IPS-20b (cell line): ENCODE results near the gene KLHL13.

Experiments
- H3K27ac ChIP-seq: one replicate; pipeline ENCODE4 v1.5.1; 2013; ENCODE audit warnings: low read length
- H3K27me3 ChIP-seq: 2 replicates; pipeline ENCODE4 v1.6.1; 2013; ENCODE audit warnings: mild to moderate bottlenecking, low read length, inconsistent platforms; ENCODE audit not compliant: insufficient read depth
- H3K36me3 ChIP-seq: 2 replicates; pipeline ENCODE4 v1.6.1; 2013; ENCODE audit warnings: low read depth, mild to moderate bottlenecking, inconsistent platforms, low read length, moderate library complexity; ENCODE audit not compliant: insufficient read depth
- H3K4me1 ChIP-seq: 2 replicates; pipeline ENCODE4 v1.6.1; 2013; ENCODE audit warnings: mild to moderate bottlenecking, control low read depth, inconsistent platforms, low read length, moderate library complexity; ENCODE audit not compliant: insufficient read depth
- H3K4me3 ChIP-seq: 2 replicates; pipeline ENCODE4 v1.5.1; 2013; ENCODE audit warnings: mild to moderate bottlenecking, low read length, inconsistent platforms
- H3K9ac ChIP-seq: 2 replicates; pipeline ENCODE4 v1.6.1; 2013; ENCODE audit warnings: low read depth, mild to moderate bottlenecking, inconsistent platforms, low read length, moderate library complexity
- H3K9me3 ChIP-seq: 2 replicates; pipeline ENCODE4 v1.6.1; 2013; ENCODE audit warnings: mild to moderate bottlenecking, low read depth, low read length, inconsistent platforms; ENCODE audit not compliant: insufficient read depth

Gene KLHL13

DNA sequence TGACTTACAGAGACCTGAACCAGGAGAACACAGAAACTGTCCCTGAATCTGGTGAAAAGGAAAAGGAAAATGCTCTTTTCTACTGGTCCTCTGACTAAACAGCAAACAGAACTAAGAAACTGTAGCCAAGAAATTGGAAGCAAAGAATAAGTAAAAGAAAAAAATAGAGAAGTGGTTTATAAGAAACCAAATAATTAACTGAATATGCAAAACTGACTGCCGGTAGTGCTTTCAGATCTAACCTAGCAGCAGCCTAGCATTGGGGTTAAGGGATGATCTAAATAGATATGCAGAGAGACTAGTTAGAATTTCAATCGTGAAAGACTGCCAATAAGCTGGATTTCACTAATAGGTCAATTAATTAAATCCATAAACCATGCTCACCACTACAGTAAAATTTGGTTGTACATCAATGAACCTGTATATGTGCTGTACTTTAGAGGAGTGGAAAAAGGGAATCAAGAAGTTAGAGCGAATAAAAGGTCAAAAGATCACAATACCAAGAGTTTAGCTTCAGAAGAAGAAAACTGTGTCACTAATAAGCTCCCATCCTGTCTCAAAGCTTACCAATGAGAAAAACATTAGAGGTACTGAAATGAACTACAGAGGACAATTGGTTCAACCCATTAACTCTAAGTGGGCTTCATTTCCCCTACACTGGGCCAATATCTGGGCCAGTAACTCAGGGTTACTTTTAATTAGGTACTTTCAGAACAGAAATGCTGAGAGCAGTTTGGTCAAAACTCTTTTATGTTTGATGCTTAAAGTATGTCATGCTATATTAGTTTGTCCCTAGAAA lies 53.6 kb downstream of the KLHL13 start:
- Histone ChIP-seq H3K9ac (no peak overlapping the region), H3K4me1 (no peaks in the 10 kb centered on the region), H3K27ac (no peak overlapping the region), H3K9me3 (no peaks in the 10 kb centered on the region), H3K4me3 (no peak overlapping the region), H3K36me3 (no peaks in the 10 kb centered on the region), H3K27me3 (no peaks in the 10 kb centered on the region)

DNA sequence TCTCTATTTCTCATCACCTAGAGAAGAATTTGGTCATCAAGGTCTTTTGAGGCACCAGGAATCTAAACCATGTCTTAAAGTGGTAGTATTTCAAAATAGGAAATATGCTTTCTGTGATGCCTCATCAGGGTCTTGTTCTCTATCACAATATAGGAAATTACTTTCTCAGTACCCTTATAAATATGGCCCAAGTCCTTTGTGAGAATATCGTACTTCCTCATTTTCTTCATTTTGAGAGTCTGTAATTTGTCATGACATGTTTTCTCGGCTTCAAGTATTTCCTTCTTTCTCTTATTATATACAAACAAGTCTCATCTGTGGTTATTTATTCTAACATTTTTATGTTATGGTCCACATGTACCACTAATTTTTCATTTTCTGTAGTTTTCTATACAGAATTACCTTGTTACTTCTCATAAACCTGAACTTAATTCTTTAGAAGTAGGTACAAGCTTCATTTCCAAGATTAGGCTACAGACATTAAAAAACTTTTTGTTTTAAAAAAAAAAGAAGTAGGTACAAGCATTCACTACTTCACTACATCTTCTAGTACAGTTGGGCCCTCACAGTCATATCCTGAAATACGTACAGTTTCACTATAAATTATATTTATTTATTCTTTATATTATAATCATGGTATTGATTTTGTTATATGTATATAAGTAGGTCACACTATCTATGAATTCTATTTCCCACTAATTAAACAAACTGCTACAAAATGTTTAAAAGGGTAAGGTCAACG lies 54.4 kb downstream of the KLHL13 start:
- Histone ChIP-seq H3K36me3 (no peaks in the 10 kb centered on the region), H3K4me3 (no peak overlapping the region), H3K27ac (no peak overlapping the region), H3K4me1 (no peaks in the 10 kb centered on the region), H3K27me3 (no peaks in the 10 kb centered on the region), H3K9me3 (no peaks in the 10 kb centered on the region), H3K9ac (no peak overlapping the region)

- Histone ChIP-seq H3K9ac (no peak overlapping the region), H3K36me3 (no peaks in the 10 kb centered on the region), H3K27ac (no peak overlapping the region), H3K27me3 (no peaks in the 10 kb centered on the region), H3K9me3 (no peaks in the 10 kb centered on the region), H3K4me3 (no peak overlapping the region), H3K4me1 (no peaks in the 10 kb centered on the region)
Measured at GRCh38 chrX:118058924-118059323, 57.7 kb downstream of the KLHL13 start.

- no peak overlapping the region for H3K27ac ChIP-seq
- H3K9me3 ChIP-seq: no peaks in the 10 kb centered on the region
- H3K36me3 ChIP-seq: no peaks in the 10 kb centered on the region
- no peak overlapping the region for H3K9ac ChIP-seq
- no peak overlapping the region for H3K4me3 ChIP-seq
- no peaks in the 10 kb centered on the region for H3K4me1 ChIP-seq
- no peaks in the 10 kb centered on the region for H3K27me3 ChIP-seq
Measured at GRCh38 chrX:118056870-118057269, 59.7 kb downstream of the KLHL13 start.

DNA sequence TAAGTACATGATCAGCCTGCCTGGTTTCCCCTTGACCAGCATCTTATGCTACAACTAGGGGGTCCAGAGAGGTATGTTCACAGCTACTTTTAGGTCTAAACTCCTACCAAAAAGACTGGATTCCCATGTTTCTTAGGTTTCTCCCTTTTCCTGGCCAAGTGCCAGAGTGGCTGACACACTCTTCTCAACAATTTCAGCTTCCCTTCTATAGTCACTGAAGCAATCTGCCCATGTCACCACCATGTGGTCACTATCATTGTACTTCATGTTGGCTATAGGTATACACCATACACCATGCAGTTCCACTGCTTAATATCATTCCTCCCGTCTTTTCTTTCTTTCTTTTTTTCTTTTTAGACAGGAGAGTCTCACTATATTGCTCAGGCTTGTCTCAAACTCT lies 66.9 kb downstream of the KLHL13 start:
- no peak overlapping the region for H3K4me3 ChIP-seq

DNA sequence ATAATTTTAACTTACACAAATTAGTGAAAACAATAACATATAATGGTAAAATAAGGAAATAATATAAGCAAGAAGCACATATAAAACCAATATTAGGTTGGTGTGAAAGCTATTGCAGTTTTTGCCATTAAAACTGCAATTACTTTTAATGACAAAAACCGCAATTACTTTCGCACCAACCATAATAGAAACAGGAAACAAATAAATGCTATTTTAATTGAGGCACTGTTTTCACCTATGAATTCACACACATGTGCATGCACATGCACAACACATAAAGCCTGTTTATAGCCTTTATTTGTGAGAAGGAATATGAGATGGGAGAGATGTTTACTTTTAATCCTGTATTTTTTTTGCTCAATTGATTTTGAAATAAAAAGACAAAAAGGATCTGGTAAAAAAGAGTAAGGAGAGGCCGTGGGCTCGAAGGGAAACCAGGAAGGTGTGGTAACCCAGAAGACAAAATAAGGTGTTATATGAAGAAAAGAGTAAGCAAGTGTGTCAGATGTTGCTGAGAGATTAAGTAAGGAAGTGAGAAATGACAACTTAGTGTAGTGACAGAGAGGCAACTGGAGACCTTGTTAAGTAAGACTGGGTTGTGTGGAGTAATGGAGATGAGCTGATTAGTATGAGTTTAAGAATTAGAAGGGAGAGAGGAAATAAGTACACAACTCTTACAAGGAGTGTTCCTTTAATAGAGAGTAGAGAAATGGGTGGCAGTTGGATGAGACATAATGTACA lies 69.0 kb downstream of the KLHL13 start:
- no peak overlapping the region for H3K9ac ChIP-seq
- H3K4me1 ChIP-seq: no peaks in the 10 kb centered on the region
- no peaks in the 10 kb centered on the region for H3K9me3 ChIP-seq
- H3K4me3 ChIP-seq: no peak overlapping the region
- H3K36me3 ChIP-seq: no peaks in the 10 kb centered on the region
- H3K27me3 ChIP-seq: no peaks in the 10 kb centered on the region
- no peak overlapping the region for H3K27ac ChIP-seq

More for the DNA sequence above, 66.9 kb downstream of the KLHL13 start:
- no peaks in the 10 kb centered on the region for H3K27me3 ChIP-seq
- no peaks in the 10 kb centered on the region for H3K9me3 ChIP-seq
- H3K36me3 ChIP-seq: no peaks in the 10 kb centered on the region
- no peaks in the 10 kb centered on the region for H3K4me1 ChIP-seq
- no peak overlapping the region for H3K9ac ChIP-seq
- no peak overlapping the region for H3K27ac ChIP-seq

DNA sequence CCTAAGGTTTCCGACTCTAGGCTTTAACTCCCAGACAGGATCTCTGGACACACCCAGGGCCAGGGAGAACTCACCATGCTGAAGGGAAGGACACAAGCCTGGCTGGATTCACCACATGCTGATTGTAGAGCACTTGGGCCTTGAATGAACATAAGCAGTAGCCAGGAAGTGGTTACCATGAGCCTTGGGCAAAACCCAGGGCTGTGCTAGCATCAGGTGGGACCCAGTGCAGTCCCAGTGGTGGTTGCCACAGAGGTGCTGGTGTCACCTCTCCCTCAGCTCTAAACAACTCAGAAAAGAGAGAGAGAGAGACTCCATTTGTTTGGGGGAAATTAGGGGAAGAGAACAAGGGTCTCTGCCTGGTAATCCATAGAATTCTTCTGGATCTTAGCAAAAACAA lies 77.0 kb downstream of the KLHL13 start:
- H3K27me3 ChIP-seq: no peaks in the 10 kb centered on the region
- H3K4me1 ChIP-seq: no peaks in the 10 kb centered on the region
- no peak overlapping the region for H3K4me3 ChIP-seq
- H3K9me3 ChIP-seq: no peaks in the 10 kb centered on the region
- no peak overlapping the region for H3K27ac ChIP-seq
- H3K9ac ChIP-seq: no peak overlapping the region
- H3K36me3 ChIP-seq: no peaks in the 10 kb centered on the region

DNA sequence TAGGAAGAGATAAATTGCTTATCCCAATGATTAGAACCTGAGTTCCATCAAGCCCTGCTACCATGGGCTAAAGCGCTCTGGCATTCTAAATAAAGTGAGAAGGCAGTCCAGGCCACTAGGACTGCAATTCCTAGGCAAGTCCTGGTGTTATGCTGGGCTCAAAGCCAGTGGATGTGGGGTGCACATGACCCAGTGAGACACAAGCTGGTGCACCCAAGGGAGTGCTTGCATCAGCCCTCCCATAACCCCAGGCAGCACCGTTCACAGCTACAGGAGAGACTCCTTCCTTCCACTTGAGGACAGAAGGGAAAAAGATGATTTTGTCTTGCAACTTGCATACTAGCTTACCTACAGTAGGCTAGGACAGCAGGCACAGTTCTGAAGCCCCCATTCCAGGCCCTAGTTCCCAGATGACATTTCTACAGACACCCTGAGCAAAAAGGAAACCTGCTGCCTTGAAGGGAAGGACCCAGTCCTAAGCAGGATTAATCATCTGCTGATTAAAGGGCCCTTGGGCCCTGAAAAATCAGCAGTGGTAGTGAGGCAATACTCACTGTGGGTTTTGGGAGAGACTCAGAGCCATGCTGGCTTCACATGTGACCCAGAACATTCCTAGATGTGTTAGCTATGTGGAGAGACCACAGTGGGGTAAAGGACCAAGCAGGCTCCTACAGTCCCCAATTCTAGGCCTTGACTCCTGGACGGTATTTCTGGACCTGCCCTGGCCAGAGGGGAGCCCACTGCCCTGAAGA lies 77.8 kb downstream of the KLHL13 start:
- Histone ChIP-seq H3K9me3 (no peaks in the 10 kb centered on the region), H3K27ac (no peak overlapping the region)

GRCh38 chrX:118026631-118027030 lies 90.0 kb downstream of the KLHL13 start:
- H3K9ac ChIP-seq: no peak overlapping the region
- no peaks in the 10 kb centered on the region for H3K9me3 ChIP-seq
- no peak overlapping the region for H3K4me3 ChIP-seq
- no peaks in the 10 kb centered on the region for H3K27me3 ChIP-seq
- no peaks in the 10 kb centered on the region; the same call in 1 of the 2 replicates for H3K4me1 ChIP-seq
- no peaks in the 10 kb centered on the region for H3K36me3 ChIP-seq
- H3K27ac ChIP-seq: no peak overlapping the region

More for the DNA sequence above, 77.8 kb downstream of the KLHL13 start:
- Histone ChIP-seq H3K4me3 (no peak overlapping the region), H3K9ac (no peak overlapping the region), H3K27me3 (no peaks in the 10 kb centered on the region), H3K36me3 (no peaks in the 10 kb centered on the region), H3K4me1 (no peaks in the 10 kb centered on the region)

DNA sequence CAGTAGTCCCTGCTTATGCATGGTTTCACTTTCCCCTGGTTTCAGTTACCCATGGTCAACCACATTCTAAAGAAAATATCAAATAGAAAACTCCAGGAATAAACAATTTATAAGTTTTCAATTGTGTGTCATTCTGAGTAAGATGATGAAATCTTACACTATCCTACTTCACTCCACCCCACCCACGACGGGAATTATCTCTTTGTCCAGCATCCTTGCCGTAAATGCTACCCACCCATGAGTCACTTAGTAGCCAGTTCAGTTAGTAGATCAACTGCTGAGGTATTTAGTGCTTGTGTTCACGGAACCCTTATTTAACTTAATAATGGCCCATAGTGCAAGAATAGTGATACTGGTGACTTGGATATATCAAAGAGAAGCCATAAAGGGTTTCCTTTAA lies 91.4 kb downstream of the KLHL13 start:
- Histone ChIP-seq H3K27me3 (no peaks in the 10 kb centered on the region), H3K9me3 (no peaks in the 10 kb centered on the region), H3K4me3 (no peak overlapping the region), H3K27ac (no peak overlapping the region), H3K36me3 (no peaks in the 10 kb centered on the region), H3K9ac (no peak overlapping the region), H3K4me1 (no peaks in the 10 kb centered on the region)

DNA sequence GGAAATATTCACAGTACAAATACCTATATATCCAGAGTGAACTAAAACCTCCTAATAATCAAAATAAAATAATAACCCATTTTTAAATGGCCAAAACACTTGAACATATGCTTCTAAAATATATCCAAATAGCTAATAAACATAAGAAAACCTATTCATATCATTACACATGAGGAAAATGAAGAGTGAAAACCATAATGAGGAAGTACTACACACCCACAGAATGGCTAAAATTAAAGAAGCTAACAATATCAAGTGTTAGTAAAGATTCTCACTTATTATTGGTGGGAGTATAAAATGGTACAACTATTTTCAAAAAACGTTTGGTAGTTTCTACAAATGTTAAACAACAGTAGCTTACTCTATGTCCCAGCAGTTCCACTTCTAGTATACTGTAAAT lies 92.1 kb downstream of the KLHL13 start:
- H3K4me3 ChIP-seq: no peak overlapping the region
- no peak overlapping the region for H3K9ac ChIP-seq
- H3K4me1 ChIP-seq: no peaks in the 10 kb centered on the region
- H3K9me3 ChIP-seq: no peaks in the 10 kb centered on the region
- H3K36me3 ChIP-seq: no peaks in the 10 kb centered on the region
- no peaks in the 10 kb centered on the region for H3K27me3 ChIP-seq
- no peak overlapping the region for H3K27ac ChIP-seq
